Inferior parietal cortex (tissue), 1 donor: Measurements from ENCODE around the gene SPATC1L.
"Not testable (repeated sequence)": the region's sequence is repeated elsewhere in the genome, so short reads cannot be mapped to it uniquely, and the experiment has no call there.

Experiments
- DNase-seq: peaks from one replicate; pipeline ENCODE4 v3.0.0-alpha.2; 2016; ENCODE audit errors: extremely low spot score

Gene SPATC1L

GRCh38 chr21:46200877-46201803 lies 16.9 kb upstream of the SPATC1L start:
- DNase-seq, result not testable (repeated sequence)

- no peak for DNase-seq
These were observed 15.4 kb upstream of the SPATC1L start for GRCh38 chr21:46199436-46200373.

- DNase-seq, result no peak
These were observed 12.5 kb upstream of the SPATC1L start for GRCh38 chr21:46196733-46197132.

- DNase-seq, result no peak
These were observed 11.4 kb upstream of the SPATC1L start for GRCh38 chr21:46195595-46196195.

GRCh38 chr21:46194374-46195334 lies 10.4 kb upstream of the SPATC1L start:
- DNase-seq, result no peak

GRCh38 chr21:46193829-46194373 lies 9.6 kb upstream of the SPATC1L start:
- no peak for DNase-seq

GRCh38 chr21:46191686-46192575 lies 7.7 kb upstream of the SPATC1L start:
- DNase-seq, result no peak

GRCh38 chr21:46191257-46191685 lies 7.0 kb upstream of the SPATC1L start:
- DNase-seq, result no peak

- DNase-seq, result no peak
These were observed 6.4 kb upstream of the SPATC1L start for GRCh38 chr21:46190491-46191131.

- DNase-seq, result no peak
These were observed 5.8 kb upstream of the SPATC1L start for GRCh38 chr21:46189959-46190490.

GRCh38 chr21:46189213-46189958 lies 5.1 kb upstream of the SPATC1L start:
- no peak for DNase-seq

- peak; percentile 67 for DNase-seq
These were observed 4.3 kb upstream of the SPATC1L start for GRCh38 chr21:46188226-46189212.

GRCh38 chr21:46187814-46188213 lies 3.6 kb upstream of the SPATC1L start:
- no peak for DNase-seq

- no peak for DNase-seq
These were observed 3.0 kb upstream of the SPATC1L start for GRCh38 chr21:46187261-46187660.

GRCh38 chr21:46185716-46186115 lies 1.5 kb upstream of the SPATC1L start:
- DNase-seq, result no peak
